GM20000 (cell line): ENCODE data around the gene LHFPL2.

Experiments
- DNase-seq: peaks from one replicate; pipeline ENCODE4 v3.0.0; 2012; ENCODE audit warnings: low spot score
- TF ChIP-seq, protein P1 (sequence below): IDR thresholded peaks from 2 replicates; pipeline ENCODE4 v1.5.1; 2012; ENCODE audit warnings: mild to moderate bottlenecking, control low read depth; ENCODE audit errors: extremely low read depth, missing control alignments

Gene LHFPL2

DNA sequence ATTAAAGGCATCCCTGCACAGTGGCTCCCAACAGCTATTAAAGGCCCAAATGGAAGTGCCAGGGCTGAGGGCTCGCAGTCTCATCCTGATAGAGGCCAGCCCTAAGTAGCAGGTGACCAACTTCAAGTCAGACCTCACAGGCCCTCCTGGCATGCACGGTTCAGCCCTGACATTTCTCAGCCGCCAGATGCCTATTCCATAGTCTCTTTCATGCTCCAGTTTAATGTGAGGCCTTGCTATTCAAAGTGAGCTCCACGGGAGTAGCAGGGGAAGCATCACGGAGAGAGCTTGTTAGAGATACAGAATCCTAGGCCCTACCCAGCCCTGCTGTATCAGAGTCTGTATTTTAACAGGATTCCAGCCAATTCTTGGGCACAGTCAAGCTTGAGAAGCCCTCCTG is 11.1 kb downstream of the LHFPL2 start:
- TF ChIP-seq, protein P1, sequence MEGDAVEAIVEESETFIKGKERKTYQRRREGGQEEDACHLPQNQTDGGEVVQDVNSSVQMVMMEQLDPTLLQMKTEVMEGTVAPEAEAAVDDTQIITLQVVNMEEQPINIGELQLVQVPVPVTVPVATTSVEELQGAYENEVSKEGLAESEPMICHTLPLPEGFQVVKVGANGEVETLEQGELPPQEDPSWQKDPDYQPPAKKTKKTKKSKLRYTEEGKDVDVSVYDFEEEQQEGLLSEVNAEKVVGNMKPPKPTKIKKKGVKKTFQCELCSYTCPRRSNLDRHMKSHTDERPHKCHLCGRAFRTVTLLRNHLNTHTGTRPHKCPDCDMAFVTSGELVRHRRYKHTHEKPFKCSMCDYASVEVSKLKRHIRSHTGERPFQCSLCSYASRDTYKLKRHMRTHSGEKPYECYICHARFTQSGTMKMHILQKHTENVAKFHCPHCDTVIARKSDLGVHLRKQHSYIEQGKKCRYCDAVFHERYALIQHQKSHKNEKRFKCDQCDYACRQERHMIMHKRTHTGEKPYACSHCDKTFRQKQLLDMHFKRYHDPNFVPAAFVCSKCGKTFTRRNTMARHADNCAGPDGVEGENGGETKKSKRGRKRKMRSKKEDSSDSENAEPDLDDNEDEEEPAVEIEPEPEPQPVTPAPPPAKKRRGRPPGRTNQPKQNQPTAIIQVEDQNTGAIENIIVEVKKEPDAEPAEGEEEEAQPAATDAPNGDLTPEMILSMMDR, result no peak
- no peak for DNase-seq

DNA sequence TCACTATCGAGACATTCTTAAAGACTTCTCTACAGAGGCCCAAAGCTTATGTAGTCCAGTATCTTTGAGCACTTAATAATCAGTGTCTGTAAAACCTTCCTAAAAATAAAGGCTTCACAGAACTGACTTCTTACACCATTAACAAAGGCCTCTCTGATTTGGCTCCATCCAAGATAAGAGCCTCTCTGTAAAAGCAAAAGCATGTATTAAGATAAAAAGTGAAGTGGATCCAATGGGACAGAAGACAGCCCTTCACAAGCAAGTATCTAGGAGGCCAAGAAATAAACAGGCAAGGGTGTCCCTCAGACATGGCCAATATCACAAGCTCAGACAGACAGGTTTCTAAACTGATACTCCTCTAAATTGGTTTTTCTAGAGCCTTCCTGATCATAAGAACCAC is 11.9 kb downstream of the LHFPL2 start:
- DNase-seq, result no peak
- TF ChIP-seq, protein P1, result no peak

DNA sequence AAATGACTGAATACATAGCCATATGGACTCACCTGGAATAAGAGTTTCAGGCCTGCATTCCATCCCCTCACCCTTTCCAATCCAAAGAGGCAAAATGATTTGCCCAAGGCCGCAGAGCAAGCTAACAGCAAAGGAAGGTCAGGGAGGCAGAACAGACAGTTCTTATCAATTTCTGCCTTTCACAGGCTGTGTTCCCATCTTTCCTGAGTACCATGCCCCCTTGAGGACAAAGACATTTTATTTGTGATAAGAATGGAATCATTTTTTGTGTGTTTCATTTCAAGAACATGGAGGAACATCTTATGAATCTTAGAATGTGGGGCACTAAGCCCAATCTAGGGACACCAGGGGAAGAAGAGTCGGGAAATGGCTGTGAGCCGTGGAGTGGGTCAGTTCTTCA is 13.9 kb downstream of the LHFPL2 start:
- DNase-seq, result no peak
- TF ChIP-seq, protein P1, result no peak

DNA sequence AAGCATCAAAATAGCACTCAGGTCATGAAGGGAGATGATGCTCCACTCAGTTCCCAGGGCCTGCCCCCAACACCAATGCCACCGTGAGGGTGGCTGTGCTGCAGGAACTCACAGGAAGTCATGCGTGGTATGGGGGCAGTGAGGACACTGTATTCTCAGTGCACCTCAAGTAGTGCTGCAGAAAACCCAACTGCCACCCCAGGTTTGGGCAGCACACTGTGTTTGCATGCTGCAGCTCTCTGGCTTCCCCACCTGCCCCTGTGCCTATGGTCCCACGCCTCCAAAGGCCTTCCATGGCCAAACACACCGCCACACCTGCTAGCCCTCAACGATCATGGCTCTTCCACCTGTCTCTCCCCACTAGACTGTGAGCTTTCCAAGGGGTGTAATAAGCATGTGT is 14.3 kb downstream of the LHFPL2 start:
- DNase-seq, result no peak
- TF ChIP-seq, protein P1, result no peak

DNA sequence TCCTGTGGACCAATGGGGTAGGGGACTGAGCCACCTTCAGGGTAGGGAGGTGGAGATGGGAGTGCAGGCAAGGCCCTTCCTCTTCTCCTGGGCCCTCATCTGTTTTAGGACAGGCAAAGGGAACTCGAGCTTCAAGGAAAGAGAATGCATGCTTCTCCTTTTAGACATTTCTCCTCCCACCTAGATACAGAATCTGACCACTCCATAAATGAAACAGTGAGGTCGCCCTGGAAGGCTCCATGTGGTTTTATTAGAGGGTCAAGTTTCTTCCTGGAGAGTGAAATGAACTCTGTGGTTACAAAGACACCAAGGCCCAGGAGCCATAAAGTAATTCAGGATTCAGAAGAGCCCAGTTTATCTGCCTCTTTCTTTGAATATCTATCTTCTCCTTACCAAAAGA is 14.9 kb downstream of the LHFPL2 start:
- no peak for DNase-seq
- TF ChIP-seq, protein P1, result no peak

DNA sequence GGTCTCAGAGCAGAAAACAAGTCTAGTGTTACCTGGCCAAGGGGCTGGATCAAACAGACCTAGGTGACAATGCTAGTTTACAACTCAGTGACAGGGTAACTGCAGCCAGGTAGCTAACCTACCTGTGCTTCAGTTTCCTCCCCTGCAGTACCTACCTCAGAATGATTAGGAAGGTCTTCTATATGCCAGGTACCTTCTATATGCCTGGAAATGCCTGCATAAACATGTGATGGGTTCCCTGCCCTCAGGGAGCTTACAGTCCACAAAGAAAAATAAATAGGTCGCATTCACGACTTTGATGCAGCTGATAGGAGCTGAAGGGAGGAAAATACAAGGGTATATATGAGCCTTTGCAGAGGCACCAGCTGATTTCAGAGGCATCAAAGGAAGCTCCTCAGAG is 16.1 kb downstream of the LHFPL2 start:
- TF ChIP-seq, protein P1, result no peak
- no peak for DNase-seq

DNA sequence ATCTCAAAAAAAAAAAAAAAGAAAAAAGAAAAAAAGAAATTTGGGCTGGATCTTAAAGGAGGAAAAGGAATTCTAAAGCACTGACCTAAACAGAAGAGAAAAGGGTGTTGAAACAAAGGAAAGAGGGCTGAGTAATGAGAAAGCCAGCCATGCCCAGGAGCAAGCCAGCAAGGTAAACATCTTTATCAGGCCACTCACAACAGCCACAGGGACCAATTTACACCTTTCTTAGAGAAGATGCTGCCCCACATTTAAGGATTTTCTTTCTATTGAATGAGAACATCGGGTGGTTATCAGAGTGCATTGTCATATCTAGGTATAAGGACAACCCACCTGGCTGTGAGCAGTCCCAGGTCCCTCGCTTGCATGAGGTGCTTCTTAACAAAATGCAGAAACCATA is 16.6 kb downstream of the LHFPL2 start:
- TF ChIP-seq, protein P1, result no peak
- no peak for DNase-seq
